CD4-positive, alpha-beta T cell (primary cell): Measurements from ENCODE around the gene ATP5PD. TPM values are rescaled to one million over a fixed set of nuclear protein-coding genes. Genes with fewer than 3 reads are reported as not detected.

Source experiments
- ATAC-seq: fragments of 200-7000 bp; cut with Tn5 transposase; one replicate; pipeline ENCODE4 v1.10.0; 2022; ENCODE audit warnings: mild to moderate bottlenecking; ENCODE audit not compliant: poor library complexity
- CTCF ChIA-PET: fragments of 350-600 bp; sonication (Branson Sonifier 250); formaldehyde crosslinking; loops from one replicate; lab custom pipeline; 2021; ENCODE audit warnings: antibody characterized with exemption, inconsistent platforms; lab: Charles Lee
- POLR2A ChIA-PET: fragments of 350-600 bp; sonication (Branson Sonifier 250); formaldehyde crosslinking; loops from one replicate; lab custom pipeline; 2021; ENCODE audit warnings: antibody characterized with exemption, inconsistent platforms; lab: Charles Lee
- DNase-seq, 14 experiments: peaks; one replicate each; pipeline ENCODE4 v3.0.0-alpha.2; 2013 to 2020; ENCODE audit warnings: mixed read lengths in 2 of 14
- H3K27ac ChIP-seq, 2 donors: one replicate each; pipeline versions ENCODE4 v1.5.1 to v1.7.0; 2013; ENCODE audit warnings: low read length in 2 of 2, low read depth in 1 of 2, mild to moderate bottlenecking in 1 of 2
- H3K27me3 ChIP-seq, 2 experiments: 1 replicate in 1 of 2; 2 replicates in 1 of 2; pipeline versions ENCODE4 v1.6.1 to v1.7.0; 2013; ENCODE audit warnings: low read length in 2 of 2, control low read depth in 1 of 2, mild to moderate bottlenecking in 1 of 2, moderate library complexity in 1 of 2; ENCODE audit not compliant: insufficient read depth in 2 of 2, control insufficient read depth in 1 of 2
- H3K36me3 ChIP-seq: one replicate; pipeline ENCODE4 v1.6.1; 2013; ENCODE audit warnings: low read length, control low read depth; ENCODE audit not compliant: insufficient read depth
- H3K4me1 ChIP-seq: one replicate; pipeline ENCODE4 v1.6.1; 2013; ENCODE audit warnings: low read length, control low read depth; ENCODE audit not compliant: insufficient read depth
- H3K4me3 ChIP-seq: one replicate; pipeline ENCODE4 v1.5.1; 2013; ENCODE audit warnings: mild to moderate bottlenecking, low read length, moderate library complexity
- H3K9me3 ChIP-seq, 2 experiments: 1 replicate in 1 of 2; 2 replicates in 1 of 2; pipeline versions ENCODE4 v1.6.1 to v1.7.0; 2013; ENCODE audit warnings: low read length in 2 of 2, mild to moderate bottlenecking in 2 of 2, control low read depth in 1 of 2, moderate library complexity in 1 of 2; ENCODE audit not compliant: control insufficient read depth in 1 of 2, insufficient read depth in 1 of 2
- H3K27ac Mint-ChIP-seq: one replicate; pipeline ENCODE4 v1.8.0; 2020; ENCODE audit warnings: mixed read lengths
- H3K27me3 Mint-ChIP-seq: one replicate; pipeline ENCODE4 v1.8.0; 2021; ENCODE audit warnings: mixed read lengths
- H3K36me3 Mint-ChIP-seq: one replicate; pipeline ENCODE4 v1.8.0; 2021; ENCODE audit warnings: low read depth, mixed read lengths
- H3K4me1 Mint-ChIP-seq: one replicate; pipeline ENCODE4 v1.8.0; 2021; ENCODE audit warnings: low read depth, mixed read lengths
- H3K4me3 Mint-ChIP-seq: one replicate; pipeline ENCODE4 v1.8.0; 2020; ENCODE audit warnings: mild to moderate bottlenecking, mixed read lengths
- H3K9me3 Mint-ChIP-seq: one replicate; pipeline ENCODE4 v1.8.0; 2020; ENCODE audit warnings: mixed read lengths
- intact Hi-C, 2 experiments: fragments of 100-400 bp; cut with DNase I in 1 of 2; cut with micrococcal nuclease in 1 of 2; formaldehyde crosslinking; loops; one replicate each; pipeline versions ENCODE4 v1.15.1 to v1.9.0; 2023 to 2025; cut with DNase I, micrococcal nuclease
- total RNA-seq, 174 experiments: library from RNA in 2 of 174; stranded (reverse) in 2 of 174; gene quantifications; one replicate each; pipeline ENCODE4 v1.2.3 and lab custom pipeline; 2021 to 2026
- TF ChIP-seq, protein P1 (sequence below): fragments of 200-600 bp; IDR thresholded peaks from one replicate; pipeline ENCODE4 v1.8.0; 2022; ENCODE audit warnings: antibody characterized with exemption, mild to moderate bottlenecking

Gene ATP5PD
- total RNA-seq, 2 experiments from 2014 or later, result 98.5 to 112 TPM

- intact Hi-C loops, result no loop called here
- no peaks in the 10 kb centered on the region for H3K36me3 ChIP-seq
- ChIA-PET CTCF (no interaction called here), POLR2A (no interaction called here)
- H3K9me3 ChIP-seq, result no peaks in the 10 kb centered on the region
- no peak for ATAC-seq
- H3K27me3 ChIP-seq, result no peaks in the 10 kb centered on the region
- no peaks in the 10 kb centered on the region for H3K36me3 Mint-ChIP-seq
- no peaks in the 10 kb centered on the region for H3K27me3 Mint-ChIP-seq
- H3K4me3 ChIP-seq, result no peak overlapping the region
- no peaks in the 10 kb centered on the region for H3K4me1 ChIP-seq
- DNase-seq, result no peak
- H3K27ac Mint-ChIP-seq, result no peak overlapping the region
- H3K4me3 Mint-ChIP-seq, result no peak overlapping the region
- H3K9me3 Mint-ChIP-seq, result no peaks in the 10 kb centered on the region
- H3K27ac ChIP-seq, result no peak overlapping the region
- TF ChIP-seq, protein P1, sequence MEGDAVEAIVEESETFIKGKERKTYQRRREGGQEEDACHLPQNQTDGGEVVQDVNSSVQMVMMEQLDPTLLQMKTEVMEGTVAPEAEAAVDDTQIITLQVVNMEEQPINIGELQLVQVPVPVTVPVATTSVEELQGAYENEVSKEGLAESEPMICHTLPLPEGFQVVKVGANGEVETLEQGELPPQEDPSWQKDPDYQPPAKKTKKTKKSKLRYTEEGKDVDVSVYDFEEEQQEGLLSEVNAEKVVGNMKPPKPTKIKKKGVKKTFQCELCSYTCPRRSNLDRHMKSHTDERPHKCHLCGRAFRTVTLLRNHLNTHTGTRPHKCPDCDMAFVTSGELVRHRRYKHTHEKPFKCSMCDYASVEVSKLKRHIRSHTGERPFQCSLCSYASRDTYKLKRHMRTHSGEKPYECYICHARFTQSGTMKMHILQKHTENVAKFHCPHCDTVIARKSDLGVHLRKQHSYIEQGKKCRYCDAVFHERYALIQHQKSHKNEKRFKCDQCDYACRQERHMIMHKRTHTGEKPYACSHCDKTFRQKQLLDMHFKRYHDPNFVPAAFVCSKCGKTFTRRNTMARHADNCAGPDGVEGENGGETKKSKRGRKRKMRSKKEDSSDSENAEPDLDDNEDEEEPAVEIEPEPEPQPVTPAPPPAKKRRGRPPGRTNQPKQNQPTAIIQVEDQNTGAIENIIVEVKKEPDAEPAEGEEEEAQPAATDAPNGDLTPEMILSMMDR, result no peak
- no peaks in the 10 kb centered on the region for H3K4me1 Mint-ChIP-seq
Measured at GRCh38 chr17:74995847-74996246, 50.9 kb downstream of the ATP5PD start.

GRCh38 chr17:74994440-74994839 lies 52.3 kb downstream of the ATP5PD start:
- no peak for ATAC-seq

GRCh38 chr17:74992223-74992622 lies 54.5 kb downstream of the ATP5PD start:
- Histone ChIP-seq H3K9me3 (no peaks in the 10 kb centered on the region), H3K27me3 (peaks cover 7 to 9% of the 10 kb centered on the region in 2 experiments), H3K4me1 (peaks cover 10% of the 10 kb centered on the region), H3K36me3 (no peaks in the 10 kb centered on the region), H3K4me3 (no peak overlapping the region), H3K27ac (no peak overlapping the region)
- Mint-ChIP-seq H3K4me3 (no peak overlapping the region), H3K27ac (no peak overlapping the region), H3K9me3 (no peaks in the 10 kb centered on the region), H3K36me3 (no peaks in the 10 kb centered on the region), H3K27me3 (peaks cover 2% of the 10 kb centered on the region), H3K4me1 (peaks cover 2% of the 10 kb centered on the region)
- no peak for ATAC-seq
- intact Hi-C loops, result no loop called here
- ChIA-PET CTCF (interaction anchor here (1.3 kb wide), 1 partner anchor 20 kb away, joined by 3 read pairs; the partner anchor contains the start of gene MRPL58), POLR2A (interaction anchor here (1.0 kb wide), 1 partner anchor 42 kb away, joined by 4 read pairs; no protein-coding TSS in a partner anchor)
- TF ChIP-seq, protein P1, result no peak
- no peak for DNase-seq

More at GRCh38 chr17:74994440-74994839, 52.3 kb downstream of the ATP5PD start:
- no peaks in the 10 kb centered on the region for H3K27me3 ChIP-seq
- H3K4me1 ChIP-seq, result no peaks in the 10 kb centered on the region
- H3K4me3 ChIP-seq, result no peak overlapping the region
- Mint-ChIP-seq H3K4me1 (no peaks in the 10 kb centered on the region), H3K4me3 (no peak overlapping the region), H3K36me3 (no peaks in the 10 kb centered on the region), H3K27me3 (no peaks in the 10 kb centered on the region), H3K27ac (no peak overlapping the region), H3K9me3 (no peaks in the 10 kb centered on the region)
- no peaks in the 10 kb centered on the region for H3K36me3 ChIP-seq
- DNase-seq, result no peak
- CTCF ChIA-PET, result no interaction called here
- TF ChIP-seq, protein P1, result no peak
- POLR2A ChIA-PET, result no interaction called here
- H3K27ac ChIP-seq, result no peak overlapping the region
- intact Hi-C loops, result no loop called here
- H3K9me3 ChIP-seq, result no peaks in the 10 kb centered on the region
